ENCODE results near the gene NFKBIE. TPM values are rescaled to one million over a fixed set of nuclear protein-coding genes. Genes with fewer than 3 reads are reported as not detected.

The NFKBIE gene
- total and polyA plus RNA-seq, 7 donors = 4.7 to 16.2 (median 10.0) TPM

GRCh38 chr6:44271914-44272313, 6.6 kb upstream of the NFKBIE start:
- intact Hi-C loops (cut with DNase I) = no loop called here
- WGBS, 2 donors = 66% methylated on average over 3 of the region's 3 CpGs

GRCh38 chr6:44271406-44271723, 6.0 kb upstream of the NFKBIE start:
- H3K4me3 ChIP-seq = no peak overlapping the region
- H3K27me3 ChIP-seq = peaks cover 29 to 85% (median 77%) of the 10 kb centered on the region in 3 donors
- intact Hi-C loops (cut with DNase I) = no loop called here
- H3K27ac ChIP-seq = no peak overlapping the region
- H3K9me3 ChIP-seq = no peaks in the 10 kb centered on the region
- no peak for TF ChIP-seq POLR2AphosphoS5 (IDR thresholded peaks at IDR 0.05)
- TF ChIP-seq EP300 (IDR thresholded peaks at IDR 0.05) = no peak
- no peak for TF ChIP-seq CTCF (IDR thresholded peaks at IDR 0.05)
- no peak for TF ChIP-seq POLR2A (IDR thresholded peaks at IDR 0.05)
- H3K4me1 ChIP-seq = peaks cover 0 to 21% (median 15%) of the 10 kb centered on the region in 4 donors
- DNase-seq = no peak
- WGBS, 2 donors = 72 to 84% methylated on average over 6 of the region's 6 CpGs
- no peaks in the 10 kb centered on the region for H3K36me3 ChIP-seq

More at GRCh38 chr6:44271914-44272313, 6.6 kb upstream of the NFKBIE start:
- Histone ChIP-seq H3K27me3 (peaks cover 30 to 90% (median 81%) of the 10 kb centered on the region in 3 donors), H3K9me3 (no peaks in the 10 kb centered on the region), H3K4me1 (peaks cover 0 to 21% (median 16%) of the 10 kb centered on the region in 4 donors), H3K27ac (no peak overlapping the region), H3K4me3 (no peak overlapping the region), H3K36me3 (no peaks in the 10 kb centered on the region)
- no peak for TF ChIP-seq POLR2A (IDR thresholded peaks at IDR 0.05)
- TF ChIP-seq CTCF (IDR thresholded peaks at IDR 0.05) = no peak
- TF ChIP-seq POLR2AphosphoS5 (IDR thresholded peaks at IDR 0.05) = no peak
- no peak for TF ChIP-seq EP300 (IDR thresholded peaks at IDR 0.05)
- DNase-seq = no peak

GRCh38 chr6:44270526-44271405, 5.4 kb upstream of the NFKBIE start:
- no peaks in the 10 kb centered on the region for H3K36me3 ChIP-seq
- DNase-seq = no peak
- peaks cover 0 to 15% (median 9%) of the 10 kb centered on the region in 4 donors for H3K4me1 ChIP-seq
- peak overlapping the region in 3 of 4 donors; percentile 38 to 48 (median 48) for H3K4me3 ChIP-seq
- peaks cover 23 to 79% (median 71%) of the 10 kb centered on the region in 3 donors for H3K27me3 ChIP-seq
- no peak overlapping the region for H3K27ac ChIP-seq
- intact Hi-C loops (cut with DNase I) = no loop called here
- TF ChIP-seq POLR2AphosphoS5 (IDR thresholded peaks at IDR 0.05) (no peak), POLR2A (IDR thresholded peaks at IDR 0.05) (no peak), CTCF (IDR thresholded peaks at IDR 0.05) (no peak), EP300 (IDR thresholded peaks at IDR 0.05) (no peak)
- no peaks in the 10 kb centered on the region for H3K9me3 ChIP-seq
- WGBS, 2 donors = 2% methylated on average over 90 of the region's 90 CpGs

GRCh38 chr6:44269921-44270525, 4.7 kb upstream of the NFKBIE start, which contains the start of gene TMEM151B:
TMEM151B (plus strand) TSS chr6:44270450; CDS start chr6:44270743, 293 bp downstream.
- peak within 1 kb of the TSS in 3 of 4 donors; percentile 38 to 48 (median 48) for H3K4me3 ChIP-seq
- H3K9me3 ChIP-seq = no peaks in the 10 kb centered on the region
- H3K27ac ChIP-seq = no peak within 1 kb of the TSS
- peaks cover 21 to 71% (median 63%) of the 10 kb centered on the region in 3 donors for H3K27me3 ChIP-seq
- intact Hi-C loops (cut with DNase I) = no loop called here
- WGBS, 2 donors = 10 to 16% methylated on average over 29 of the region's 29 CpGs
- no peaks in the 10 kb centered on the region for H3K36me3 ChIP-seq
- DNase-seq = no peak
- peaks cover 0 to 11% (median 7%) of the 10 kb centered on the region in 4 donors for H3K4me1 ChIP-seq
- TF ChIP-seq POLR2A (IDR thresholded peaks at IDR 0.05) (no peak), EP300 (IDR thresholded peaks at IDR 0.05) (no peak), POLR2AphosphoS5 (IDR thresholded peaks at IDR 0.05) (no peak), CTCF (IDR thresholded peaks at IDR 0.05) (no peak)
